GM18498 (cell line): Measurements from ENCODE around the gene OR2T5.
"Not testable (repeated sequence)": the region's sequence is repeated elsewhere in the genome, so short reads cannot be mapped to it uniquely, and the experiment has no call there.

ENCODE experiments used
- ATAC-seq: cut with Tn5 transposase; IDR thresholded peaks from one replicate; pipeline ENCODE4 v1.9.1; 2021; ENCODE audit warnings: mild to moderate bottlenecking, moderate library complexity; ENCODE audit not compliant: unreplicated experiment

OR2T5 gene

GRCh38 chr1:248488289-248488688 is at the start of gene OR2T5:
OR2T5 (plus strand) TSS chr1:248488589; CDS start chr1:248488589, 0 bp downstream.
- not testable (repeated sequence) for ATAC-seq

- ATAC-seq: not testable (repeated sequence)
These were observed 49.7 kb upstream of the OR2T5 start for GRCh38 chr1:248438668-248439067.

GRCh38 chr1:248439283-248439682 is 49.1 kb upstream of the OR2T5 start:
- ATAC-seq: peak; percentile 35

GRCh38 chr1:248442500-248443277 is 45.7 kb upstream of the OR2T5 start:
- not testable (repeated sequence) for ATAC-seq

GRCh38 chr1:248444603-248445002 is 43.8 kb upstream of the OR2T5 start:
- not testable (repeated sequence) for ATAC-seq

- ATAC-seq: not testable (repeated sequence)
These were observed 43.0 kb upstream of the OR2T5 start, which contains the start of gene OR2T2 for GRCh38 chr1:248445399-248445798. OR2T2 (plus strand) TSS chr1:248445637; CDS start chr1:248452798, 7,161 bp downstream.

- ATAC-seq: peak; percentile 55
These were observed 39.8 kb upstream of the OR2T5 start for GRCh38 chr1:248448409-248449074.

- ATAC-seq: not testable (repeated sequence)
These were observed 38.4 kb upstream of the OR2T5 start for GRCh38 chr1:248449821-248450465.

GRCh38 chr1:248450466-248451145 is 37.8 kb upstream of the OR2T5 start:
- ATAC-seq: peak; percentile 61

- not testable (repeated sequence) for ATAC-seq
These were observed 34.8 kb upstream of the OR2T5 start for GRCh38 chr1:248453619-248454018.

GRCh38 chr1:248455045-248455444 is 33.3 kb upstream of the OR2T5 start:
- ATAC-seq: not testable (repeated sequence)

GRCh38 chr1:248456635-248457034 is 31.8 kb upstream of the OR2T5 start:
- not testable (repeated sequence) for ATAC-seq

- ATAC-seq: not testable (repeated sequence)
These were observed 29.3 kb upstream of the OR2T5 start for GRCh38 chr1:248459117-248459516.

GRCh38 chr1:248471154-248471553 is 17.2 kb upstream of the OR2T5 start:
- no peak for ATAC-seq

GRCh38 chr1:248472111-248472510 is 16.3 kb upstream of the OR2T5 start:
- not testable (repeated sequence) for ATAC-seq

- not testable (repeated sequence) for ATAC-seq
These were observed 15.3 kb upstream of the OR2T5 start, which contains the start of gene OR2T3 for GRCh38 chr1:248473051-248473450. OR2T3 (plus strand) TSS chr1:248473351; CDS start chr1:248473351, 0 bp downstream.

GRCh38 chr1:248475660-248476059 is 12.7 kb upstream of the OR2T5 start:
- ATAC-seq: peak; percentile 62

- peak; percentile 95 for ATAC-seq
These were observed 6.5 kb upstream of the OR2T5 start for GRCh38 chr1:248481686-248482579.

- ATAC-seq: not testable (repeated sequence)
These were observed 8.3 kb downstream of the OR2T5 start for GRCh38 chr1:248496661-248497060.
